SK-N-SH treated with all-trans-retinoic acid at 6 μM for 48 hours (cell line): Measurements from ENCODE around the gene DDX39A.
"Not testable (repeated sequence)": the region's sequence is repeated elsewhere in the genome, so short reads cannot be mapped to it uniquely, and the experiment has no call there.

Experiments
- ATAC-seq: fragments of 200-7000 bp; cut with Tn5 transposase; 3 replicates; pipeline ENCODE4 v1.9.1; 2020; ENCODE audit warnings: mild to moderate bottlenecking, moderate library complexity
- ARNTL ChIP-seq: fragments of 450-650 bp; formaldehyde crosslinking; IDR thresholded peaks from 2 replicates; pipeline ENCODE4 v1.5.0; 2020; ENCODE audit warnings: low read depth, mild to moderate bottlenecking, moderate library complexity, borderline replicate concordance
- BACH2 ChIP-seq: fragments of 250-450 bp; sonication (Bioruptor Pico); IDR thresholded peaks from 2 replicates; pipeline ENCODE4 v1.9.0; 2021; ENCODE audit warnings: mild to moderate bottlenecking, borderline replicate concordance
- CSDC2 ChIP-seq: fragments of 250-450 bp; sonication (Bioruptor Pico); IDR thresholded peaks from 2 replicates; pipeline ENCODE4 v1.5.0; 2020; ENCODE audit warnings: mild to moderate bottlenecking, moderate library complexity
- ESRRG ChIP-seq: fragments of 250-450 bp; sonication (Bioruptor Pico); IDR thresholded peaks from 2 replicates; pipeline ENCODE4 v1.6.1; 2021; ENCODE audit warnings: mild to moderate bottlenecking
- GLIS3 ChIP-seq: fragments of 250-450 bp; sonication (Bioruptor Pico); IDR thresholded peaks from 2 replicates; pipeline ENCODE4 v1.5.0; 2020; ENCODE audit warnings: mild to moderate bottlenecking, moderate library complexity
- ISL1 ChIP-seq: fragments of 250-450 bp; sonication (Bioruptor Pico); IDR thresholded peaks from 2 replicates; pipeline ENCODE4 v2.1.2; 2022; ENCODE audit warnings: mild to moderate bottlenecking, moderate library complexity
- OSR1 ChIP-seq: fragments of 250-450 bp; sonication (Bioruptor Pico); IDR thresholded peaks from 2 replicates; pipeline ENCODE4 v1.8.0; 2022; ENCODE audit warnings: moderate library complexity, mild to moderate bottlenecking, inconsistent platforms
- PPARA ChIP-seq: fragments of 250-450 bp; sonication (Bioruptor Pico); IDR thresholded peaks from 2 replicates; pipeline ENCODE4 v1.5.0; 2020; ENCODE audit warnings: mild to moderate bottlenecking, borderline replicate concordance
- RARB ChIP-seq: fragments of 250-450 bp; sonication (Bioruptor Pico); IDR thresholded peaks from 2 replicates; pipeline ENCODE4 v1.8.0; 2021; ENCODE audit warnings: mild to moderate bottlenecking, moderate library complexity
- SNAI2 ChIP-seq: fragments of 250-450 bp; sonication (Bioruptor Pico); IDR thresholded peaks from 2 replicates; pipeline ENCODE4 v1.5.0; 2020; ENCODE audit warnings: mild to moderate bottlenecking, moderate library complexity
- TOX ChIP-seq: fragments of 250-450 bp; sonication (Bioruptor Pico); IDR thresholded peaks from 2 replicates; pipeline ENCODE4 v1.8.0; 2021; ENCODE audit warnings: mild to moderate bottlenecking, moderate library complexity, borderline replicate concordance
- ZC3H10 ChIP-seq: fragments of 250-450 bp; sonication (Bioruptor Pico); IDR thresholded peaks from 2 replicates; pipeline ENCODE4 v1.5.1; 2021; ENCODE audit warnings: mild to moderate bottlenecking, moderate library complexity
- ZFP3 ChIP-seq: fragments of 250-450 bp; sonication (Bioruptor Pico); IDR thresholded peaks from 2 replicates; pipeline ENCODE4 v1.5.0; 2020; ENCODE audit warnings: mild to moderate bottlenecking, moderate library complexity
- ZFP30 ChIP-seq: fragments of 450-650 bp; formaldehyde crosslinking; IDR thresholded peaks from 2 replicates; pipeline ENCODE4 v1.5.0; 2022; ENCODE audit warnings: mild to moderate bottlenecking, moderate library complexity
- ZNF565 ChIP-seq: fragments of 450-650 bp; formaldehyde crosslinking; conservative IDR thresholded peaks from 2 replicates; pipeline ENCODE4 v1.5.0; 2020; ENCODE audit warnings: low read depth, mild to moderate bottlenecking, moderate library complexity
- ZNF8 ChIP-seq: fragments of 450-650 bp; formaldehyde crosslinking; IDR thresholded peaks from 2 replicates; pipeline ENCODE4 v1.5.0; 2020; ENCODE audit warnings: mild to moderate bottlenecking, moderate library complexity
- TF ChIP-seq, protein P1 (sequence below): fragments of 250-450 bp; sonication (Bioruptor Pico); IDR thresholded peaks from 2 replicates; pipeline ENCODE4 v1.5.1; 2021; ENCODE audit warnings: mild to moderate bottlenecking, moderate library complexity
- TF ChIP-seq, protein P2 (sequence below): fragments of 250-450 bp; sonication (Bioruptor Pico); IDR thresholded peaks from 2 replicates; pipeline ENCODE4 v1.8.0; 2020; ENCODE audit warnings: mild to moderate bottlenecking, moderate library complexity, borderline replicate concordance
- TF ChIP-seq, protein P3 (sequence below): fragments of 250-450 bp; sonication (Bioruptor Pico); IDR thresholded peaks from 2 replicates; pipeline ENCODE4 v1.5.0; 2020; ENCODE audit warnings: mild to moderate bottlenecking, moderate library complexity
- TF ChIP-seq, protein P4 (sequence below): fragments of 250-450 bp; sonication (Bioruptor Pico); IDR thresholded peaks from 2 replicates; pipeline ENCODE4 v1.8.0; 2021; ENCODE audit warnings: low read depth, mild to moderate bottlenecking, moderate library complexity, borderline replicate concordance

Gene DDX39A

DNA sequence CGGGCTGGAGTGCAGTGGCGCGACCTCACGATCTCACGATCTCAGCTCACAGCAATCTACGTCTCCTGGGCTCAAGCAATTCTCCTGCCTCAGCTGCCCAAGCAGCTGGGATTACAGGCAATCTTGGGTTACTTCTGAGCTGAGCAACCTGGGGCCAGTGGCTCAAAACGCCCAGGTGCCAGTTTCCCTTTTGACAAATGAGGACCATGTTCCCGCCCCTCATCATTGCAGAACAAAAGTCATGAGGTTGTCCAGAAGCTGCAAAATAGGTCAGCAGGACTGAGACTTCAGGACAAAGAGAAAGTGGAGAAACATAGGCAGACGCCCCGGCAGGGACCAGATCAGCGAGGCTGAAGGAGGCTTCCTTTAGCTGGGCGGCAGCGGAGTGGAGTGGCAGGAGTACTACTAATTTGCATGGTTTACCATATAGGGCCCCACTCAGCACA, 41.2 kb downstream of the DDX39A start (continued):
- TF ChIP-seq, protein P1, sequence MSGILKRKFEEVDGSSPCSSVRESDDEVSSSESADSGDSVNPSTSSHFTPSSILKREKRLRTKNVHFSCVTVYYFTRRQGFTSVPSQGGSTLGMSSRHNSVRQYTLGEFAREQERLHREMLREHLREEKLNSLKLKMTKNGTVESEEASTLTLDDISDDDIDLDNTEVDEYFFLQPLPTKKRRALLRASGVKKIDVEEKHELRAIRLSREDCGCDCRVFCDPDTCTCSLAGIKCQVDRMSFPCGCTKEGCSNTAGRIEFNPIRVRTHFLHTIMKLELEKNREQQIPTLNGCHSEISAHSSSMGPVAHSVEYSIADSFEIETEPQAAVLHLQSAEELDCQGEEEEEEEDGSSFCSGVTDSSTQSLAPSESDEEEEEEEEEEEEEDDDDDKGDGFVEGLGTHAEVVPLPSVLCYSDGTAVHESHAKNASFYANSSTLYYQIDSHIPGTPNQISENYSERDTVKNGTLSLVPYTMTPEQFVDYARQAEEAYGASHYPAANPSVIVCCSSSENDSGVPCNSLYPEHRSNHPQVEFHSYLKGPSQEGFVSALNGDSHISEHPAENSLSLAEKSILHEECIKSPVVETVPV (CRISPR knock-in tag) = no peak
- no peak for TF ChIP-seq TOX (CRISPR knock-in tag)
- TF ChIP-seq ESRRG (CRISPR knock-in tag) = no peak
- TF ChIP-seq CSDC2 (CRISPR knock-in tag) = no peak
- TF ChIP-seq ARNTL = no peak
- no peak for TF ChIP-seq SNAI2 (CRISPR knock-in tag)

DNA sequence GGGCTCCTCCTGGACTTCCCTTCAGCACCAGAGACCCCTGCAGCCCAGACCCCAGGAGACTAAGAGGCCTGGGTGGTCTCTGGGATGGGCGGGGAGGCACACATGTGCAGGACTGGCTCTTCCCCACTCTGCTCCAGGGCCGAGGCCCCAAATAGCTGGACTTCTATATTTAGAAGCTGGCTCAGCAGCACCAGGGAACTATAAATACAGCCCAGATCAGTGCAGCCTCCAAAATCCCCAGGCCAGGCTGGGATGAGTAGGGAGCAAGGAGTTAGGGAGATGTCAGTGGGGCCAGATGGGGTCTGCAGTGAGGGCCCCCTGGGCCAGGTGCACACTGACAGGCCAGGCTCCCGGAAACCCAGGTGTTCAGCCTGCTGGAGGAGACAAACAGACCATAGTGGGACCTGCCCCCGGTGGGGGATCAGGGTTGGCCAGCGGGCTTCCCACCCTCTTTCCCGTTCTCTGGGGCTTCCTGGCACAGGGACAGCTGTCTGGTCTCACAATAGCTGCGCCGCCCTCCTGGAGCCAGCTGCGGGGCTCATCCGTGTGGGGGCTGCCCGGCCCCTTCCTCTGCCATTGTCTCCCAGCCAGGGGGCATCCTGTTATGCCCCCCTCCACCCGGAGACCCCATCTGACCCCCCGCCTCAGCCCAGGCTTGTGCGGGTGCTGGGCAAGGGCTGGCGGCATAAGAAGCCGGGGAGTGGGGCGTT, 43.4 kb downstream of the DDX39A start:
- peak; percentile 64; the same call in 2 of the 3 replicates for ATAC-seq
- no peak for TF ChIP-seq ISL1 (CRISPR knock-in tag)
- TF ChIP-seq PPARA (CRISPR knock-in tag) = no peak
- TF ChIP-seq ARNTL = no peak
- TF ChIP-seq, protein P1 (CRISPR knock-in tag) = no peak
- TF ChIP-seq RARB (CRISPR knock-in tag) = no peak
- no peak for TF ChIP-seq ZC3H10 (CRISPR knock-in tag)
- no peak for TF ChIP-seq ZFP3
- TF ChIP-seq GLIS3 (CRISPR knock-in tag) = no peak
- no peak for TF ChIP-seq ZFP30 (CRISPR knock-in tag)
- no peak for TF ChIP-seq ESRRG (CRISPR knock-in tag)
- TF ChIP-seq, protein P2, sequence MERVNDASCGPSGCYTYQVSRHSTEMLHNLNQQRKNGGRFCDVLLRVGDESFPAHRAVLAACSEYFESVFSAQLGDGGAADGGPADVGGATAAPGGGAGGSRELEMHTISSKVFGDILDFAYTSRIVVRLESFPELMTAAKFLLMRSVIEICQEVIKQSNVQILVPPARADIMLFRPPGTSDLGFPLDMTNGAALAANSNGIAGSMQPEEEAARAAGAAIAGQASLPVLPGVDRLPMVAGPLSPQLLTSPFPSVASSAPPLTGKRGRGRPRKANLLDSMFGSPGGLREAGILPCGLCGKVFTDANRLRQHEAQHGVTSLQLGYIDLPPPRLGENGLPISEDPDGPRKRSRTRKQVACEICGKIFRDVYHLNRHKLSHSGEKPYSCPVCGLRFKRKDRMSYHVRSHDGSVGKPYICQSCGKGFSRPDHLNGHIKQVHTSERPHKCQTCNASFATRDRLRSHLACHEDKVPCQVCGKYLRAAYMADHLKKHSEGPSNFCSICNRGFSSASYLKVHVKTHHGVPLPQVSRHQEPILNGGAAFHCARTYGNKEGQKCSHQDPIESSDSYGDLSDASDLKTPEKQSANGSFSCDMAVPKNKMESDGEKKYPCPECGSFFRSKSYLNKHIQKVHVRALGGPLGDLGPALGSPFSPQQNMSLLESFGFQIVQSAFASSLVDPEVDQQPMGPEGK (CRISPR knock-in tag) = no peak
- TF ChIP-seq, protein P3, sequence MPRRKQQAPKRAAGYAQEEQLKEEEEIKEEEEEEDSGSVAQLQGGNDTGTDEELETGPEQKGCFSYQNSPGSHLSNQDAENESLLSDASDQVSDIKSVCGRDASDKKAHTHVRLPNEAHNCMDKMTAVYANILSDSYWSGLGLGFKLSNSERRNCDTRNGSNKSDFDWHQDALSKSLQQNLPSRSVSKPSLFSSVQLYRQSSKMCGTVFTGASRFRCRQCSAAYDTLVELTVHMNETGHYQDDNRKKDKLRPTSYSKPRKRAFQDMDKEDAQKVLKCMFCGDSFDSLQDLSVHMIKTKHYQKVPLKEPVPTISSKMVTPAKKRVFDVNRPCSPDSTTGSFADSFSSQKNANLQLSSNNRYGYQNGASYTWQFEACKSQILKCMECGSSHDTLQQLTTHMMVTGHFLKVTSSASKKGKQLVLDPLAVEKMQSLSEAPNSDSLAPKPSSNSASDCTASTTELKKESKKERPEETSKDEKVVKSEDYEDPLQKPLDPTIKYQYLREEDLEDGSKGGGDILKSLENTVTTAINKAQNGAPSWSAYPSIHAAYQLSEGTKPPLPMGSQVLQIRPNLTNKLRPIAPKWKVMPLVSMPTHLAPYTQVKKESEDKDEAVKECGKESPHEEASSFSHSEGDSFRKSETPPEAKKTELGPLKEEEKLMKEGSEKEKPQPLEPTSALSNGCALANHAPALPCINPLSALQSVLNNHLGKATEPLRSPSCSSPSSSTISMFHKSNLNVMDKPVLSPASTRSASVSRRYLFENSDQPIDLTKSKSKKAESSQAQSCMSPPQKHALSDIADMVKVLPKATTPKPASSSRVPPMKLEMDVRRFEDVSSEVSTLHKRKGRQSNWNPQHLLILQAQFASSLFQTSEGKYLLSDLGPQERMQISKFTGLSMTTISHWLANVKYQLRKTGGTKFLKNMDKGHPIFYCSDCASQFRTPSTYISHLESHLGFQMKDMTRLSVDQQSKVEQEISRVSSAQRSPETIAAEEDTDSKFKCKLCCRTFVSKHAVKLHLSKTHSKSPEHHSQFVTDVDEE (CRISPR knock-in tag) = no peak
- TF ChIP-seq OSR1 (CRISPR knock-in tag) = no peak
- TF ChIP-seq, protein P4, sequence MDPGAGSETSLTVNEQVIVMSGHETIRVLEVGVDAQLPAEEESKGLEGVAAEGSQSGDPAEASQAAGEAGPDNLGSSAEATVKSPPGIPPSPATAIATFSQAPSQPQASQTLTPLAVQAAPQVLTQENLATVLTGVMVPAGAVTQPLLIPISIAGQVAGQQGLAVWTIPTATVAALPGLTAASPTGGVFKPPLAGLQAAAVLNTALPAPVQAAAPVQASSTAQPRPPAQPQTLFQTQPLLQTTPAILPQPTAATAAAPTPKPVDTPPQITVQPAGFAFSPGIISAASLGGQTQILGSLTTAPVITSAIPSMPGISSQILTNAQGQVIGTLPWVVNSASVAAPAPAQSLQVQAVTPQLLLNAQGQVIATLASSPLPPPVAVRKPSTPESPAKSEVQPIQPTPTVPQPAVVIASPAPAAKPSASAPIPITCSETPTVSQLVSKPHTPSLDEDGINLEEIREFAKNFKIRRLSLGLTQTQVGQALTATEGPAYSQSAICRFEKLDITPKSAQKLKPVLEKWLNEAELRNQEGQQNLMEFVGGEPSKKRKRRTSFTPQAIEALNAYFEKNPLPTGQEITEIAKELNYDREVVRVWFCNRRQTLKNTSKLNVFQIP (CRISPR knock-in tag) = no peak

DNA sequence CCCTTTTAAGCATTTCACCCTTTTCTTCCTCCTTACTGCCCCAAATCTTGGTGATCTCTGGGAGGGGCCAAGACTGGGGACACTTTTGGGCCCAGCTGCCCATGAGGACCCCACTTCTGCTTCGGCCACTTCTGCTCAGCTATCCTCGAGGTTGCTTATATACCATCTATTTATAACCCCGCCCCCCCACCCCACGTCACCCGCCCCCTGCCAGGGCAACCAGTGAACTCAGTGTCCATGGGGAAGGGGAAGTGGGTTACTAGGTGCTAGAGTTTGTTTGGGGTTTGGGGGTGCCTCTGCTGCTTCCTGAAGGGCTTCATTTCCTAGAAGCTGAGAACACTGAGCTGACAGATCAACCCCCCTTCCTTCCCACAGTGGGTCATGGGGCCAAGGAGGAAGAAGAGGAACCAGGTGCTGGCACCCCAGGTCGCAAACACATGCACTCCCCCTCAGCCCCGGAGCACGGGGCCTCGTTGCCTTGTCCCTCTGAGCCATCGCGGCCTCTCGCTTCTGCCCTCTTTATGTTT, 44.0 kb downstream of the DDX39A start:
- TF ChIP-seq SNAI2 (CRISPR knock-in tag) (no peak), ESRRG (CRISPR knock-in tag) (no peak), ZNF8 (CRISPR knock-in tag) (no peak), ZNF565 (CRISPR knock-in tag) (no peak), ISL1 (CRISPR knock-in tag) (no peak), CSDC2 (CRISPR knock-in tag) (no peak), TOX (CRISPR knock-in tag) (no peak), ZC3H10 (CRISPR knock-in tag) (no peak), BACH2 (CRISPR knock-in tag) (no peak), RARB (CRISPR knock-in tag) (no peak)
- TF ChIP-seq, protein P4 (CRISPR knock-in tag) = no peak
- TF ChIP-seq, protein P2 (CRISPR knock-in tag) = no peak

DNA sequence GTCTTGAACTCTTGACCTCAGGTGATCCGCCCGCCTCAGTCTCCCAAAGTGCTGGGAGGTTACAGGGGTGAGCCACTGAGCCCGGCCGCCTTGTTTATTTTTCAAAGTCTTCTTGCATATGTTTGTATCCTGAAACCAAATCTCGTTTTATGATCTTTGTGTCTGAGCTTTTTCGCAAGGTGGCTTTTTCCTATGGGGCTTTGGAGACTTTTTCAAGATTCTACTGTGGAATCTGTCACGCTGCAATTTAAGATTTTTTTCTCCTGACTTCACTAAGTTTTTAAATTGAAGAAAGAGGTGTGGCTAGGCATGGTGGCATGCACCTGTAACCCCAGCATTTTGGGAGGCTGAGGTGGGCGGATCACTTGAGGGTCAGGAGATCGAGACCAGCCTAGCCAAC, 44.8 kb downstream of the DDX39A start:
- ATAC-seq = not testable (repeated sequence)

More for the DNA sequence above, 44.0 kb downstream of the DDX39A start:
- ATAC-seq = no peak; the same call in 2 of the 3 replicates
